Stimulated activated CD8-positive, alpha-beta memory T cell treated with anti-CD3 and anti-CD28 coated beads, Interleukin-7, amount 100 ng/mL, for 4 hours (primary cell): ENCODE results near the gene DDX39B.
"Not testable (repeated sequence)": the region's sequence is repeated elsewhere in the genome, so short reads cannot be mapped to it uniquely, and the experiment has no call there.

Experiments used
- DNase-seq, 2 donors: peaks; one replicate each; pipeline ENCODE4 v3.0.0-alpha.2; 2020; ENCODE audit warnings: low read depth in 2 of 2

DDX39B gene

DNA sequence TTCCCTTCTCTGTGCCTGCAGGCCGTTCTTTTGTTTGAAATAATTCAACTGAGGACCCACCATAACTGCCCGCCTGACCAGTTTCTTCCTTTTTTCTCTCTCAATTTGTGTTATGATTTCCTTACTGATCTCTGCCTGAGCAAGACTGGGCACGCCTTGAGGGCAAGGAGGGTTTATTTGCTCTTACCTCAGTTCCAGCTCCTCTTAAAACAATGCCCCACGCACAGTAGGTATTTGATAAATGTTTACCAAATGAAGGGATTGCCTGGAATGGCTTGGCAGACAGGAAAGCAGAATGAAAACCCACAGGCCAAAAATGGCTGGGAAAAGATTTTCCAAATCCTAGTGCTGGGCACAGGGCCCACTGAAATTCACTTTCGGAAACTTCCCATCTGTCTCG, 54.1 kb downstream of the DDX39B start:
- not testable (repeated sequence) for DNase-seq

DNA sequence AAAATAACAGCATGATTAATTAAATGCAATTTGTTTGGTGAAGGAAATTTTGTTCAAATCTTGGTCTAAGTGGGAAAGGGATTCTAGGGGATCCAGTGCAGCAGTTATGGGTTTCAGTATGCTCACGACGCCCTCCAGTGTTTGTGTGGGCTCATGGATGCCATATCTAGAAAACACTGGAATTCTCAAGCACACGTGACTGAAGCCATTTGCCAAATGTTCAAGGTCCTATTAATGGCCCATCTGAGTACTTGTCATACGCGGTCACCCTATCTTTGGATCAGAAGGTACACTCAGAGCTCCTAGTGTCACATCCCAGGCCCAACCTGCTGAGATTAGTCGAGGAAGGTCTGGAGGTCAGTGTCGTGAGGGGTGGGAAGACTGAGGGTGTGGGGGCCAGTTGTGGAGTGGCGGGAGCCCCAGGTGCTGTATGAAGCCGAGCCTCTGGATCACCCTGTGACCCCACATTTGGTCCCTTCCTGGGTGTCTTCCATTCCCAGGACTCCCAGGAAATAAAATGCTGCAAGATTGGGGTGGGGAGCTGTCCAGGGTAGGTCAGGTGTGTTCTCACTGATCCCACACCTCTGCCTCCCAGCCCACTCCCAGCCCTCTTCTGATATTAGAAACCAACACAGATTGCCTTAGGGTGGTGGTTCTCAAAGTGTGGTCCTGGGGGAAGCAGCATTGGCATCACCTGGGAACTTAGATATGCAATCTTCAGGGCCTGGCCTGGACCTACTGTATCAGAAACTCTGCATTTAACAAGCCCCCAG, 55.6 kb downstream of the DDX39B start:
- not testable (repeated sequence) for DNase-seq

DNA sequence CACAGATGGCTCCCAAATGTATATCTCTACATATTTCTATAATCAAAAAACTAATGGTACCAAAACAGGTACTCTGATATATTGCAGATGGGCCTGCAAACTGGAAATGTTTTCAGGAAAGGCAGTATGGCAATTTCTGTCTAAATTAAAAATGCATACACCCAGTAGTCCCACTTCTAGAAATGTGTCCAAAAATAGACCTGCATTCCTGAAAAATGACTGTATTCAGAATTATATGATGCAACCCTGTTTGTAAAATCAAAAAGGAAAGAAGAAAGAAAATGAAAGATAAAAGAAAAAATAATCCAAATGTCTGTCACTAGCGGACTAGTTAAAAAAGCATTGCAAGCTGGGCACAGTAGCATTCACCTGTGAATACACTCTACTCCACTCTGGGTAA, 56.7 kb downstream of the DDX39B start:
- DNase-seq = no peak

DNA sequence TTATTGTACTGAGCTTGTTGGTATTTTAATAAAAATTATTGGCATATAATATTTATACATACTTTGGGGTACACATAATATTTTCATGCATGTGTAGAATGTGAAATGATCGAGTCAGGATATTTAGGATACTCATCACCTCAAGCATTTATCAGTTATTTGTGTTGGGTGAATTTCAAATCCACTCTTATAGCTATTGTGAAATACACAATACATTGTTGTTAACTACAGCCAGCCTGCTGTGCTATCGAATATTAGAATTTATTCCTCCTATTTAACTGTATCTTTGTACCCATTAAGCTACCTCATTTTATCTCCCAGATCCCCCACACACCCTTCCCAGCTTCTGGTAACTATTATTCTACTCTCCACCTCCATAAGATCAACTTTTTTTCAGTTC, 58.4 kb downstream of the DDX39B start:
- no peak for DNase-seq

DNA sequence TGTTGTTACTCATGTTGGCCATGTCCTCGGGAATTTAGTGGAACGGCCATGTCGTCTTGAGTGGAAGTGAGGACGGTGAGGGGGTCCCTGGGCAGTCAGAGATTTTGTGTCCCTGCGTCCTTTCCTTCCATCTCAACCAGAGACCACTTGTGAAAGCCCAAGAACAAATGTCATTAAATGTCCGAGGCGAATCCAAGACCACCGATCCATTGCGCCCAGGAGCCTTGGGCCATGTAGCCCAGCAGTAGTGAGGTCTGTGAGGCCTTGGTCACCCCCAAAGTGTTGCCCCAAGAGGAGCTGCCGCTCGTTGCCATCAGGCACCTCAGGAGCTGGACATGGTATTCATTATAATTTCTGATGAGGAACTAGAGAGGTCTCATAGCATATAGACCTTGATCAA, 61.2 kb downstream of the DDX39B start:
- no peak for DNase-seq
